ENCODE results near the gene SLC9A7. TPM values are rescaled to one million over a fixed set of nuclear protein-coding genes. Genes with fewer than 3 reads are reported as not detected.

The SLC9A7 gene
- total RNA-seq, 1 donor from 2014 or later = 3.5 TPM

GRCh38 chrX:46618947-46619346, 140.0 kb downstream of the SLC9A7 start:
- H3F3A ChIP-seq (ENCODE audit: low read depth) = no peaks in the 10 kb centered on the region
- no peak overlapping the region for H2AFZ ChIP-seq (replicated peaks)
- TF ChIP-seq EZH2 (IDR thresholded peaks at IDR 0.05) (no peak), CTCF (IDR thresholded peaks at IDR 0.05) (no peak)
- no peak overlapping the region for H3K4me3 ChIP-seq
- H3K79me2 ChIP-seq (ENCODE audit: low read depth) = no peaks in the 10 kb centered on the region
- H3K9me3 Mint-ChIP-seq = peaks cover 11% of the 10 kb centered on the region
- no peak overlapping the region for H3K4me2 ChIP-seq
- no peaks in the 10 kb centered on the region for H3K27me3 ChIP-seq
- no peaks in the 10 kb centered on the region for H4K20me1 ChIP-seq (ENCODE audit: low read depth)
- no peak overlapping the region for H3K27ac Mint-ChIP-seq
- peaks cover 2% of the 10 kb centered on the region for H3K36me3 Mint-ChIP-seq
- H3K9me3 ChIP-seq (ENCODE audit: low read depth) = peaks cover 24% of the 10 kb centered on the region
- H3K4me1 ChIP-seq = no peaks in the 10 kb centered on the region
- no peak overlapping the region for H3K9ac ChIP-seq
- H3K4me3 Mint-ChIP-seq = no peak overlapping the region
- H3K36me3 ChIP-seq = no peaks in the 10 kb centered on the region
- H3K27me3 Mint-ChIP-seq (ENCODE audit: insufficient read depth, low read depth) = no peaks in the 10 kb centered on the region
- H3K27ac ChIP-seq = no peak overlapping the region
- no peak for DNase-seq (ENCODE audit: low spot score)
- H3K4me1 Mint-ChIP-seq = no peaks in the 10 kb centered on the region

- no peaks in the 10 kb centered on the region for H3K79me2 ChIP-seq (ENCODE audit: low read depth)
- no peaks in the 10 kb centered on the region for H3K4me1 Mint-ChIP-seq
- H3F3A ChIP-seq (ENCODE audit: low read depth) = no peaks in the 10 kb centered on the region
- H3K36me3 ChIP-seq = no peaks in the 10 kb centered on the region
- H3K9me3 Mint-ChIP-seq = peaks cover 11% of the 10 kb centered on the region
- H2AFZ ChIP-seq (replicated peaks) = no peak overlapping the region
- H3K9me3 ChIP-seq (ENCODE audit: low read depth) = peaks cover 24% of the 10 kb centered on the region
- H3K4me3 ChIP-seq = no peak overlapping the region
- no peaks in the 10 kb centered on the region for H3K27me3 Mint-ChIP-seq (ENCODE audit: insufficient read depth, low read depth)
- H3K4me3 Mint-ChIP-seq = no peak overlapping the region
- no peak overlapping the region for H3K9ac ChIP-seq
- DNase-seq (ENCODE audit: low spot score) = no peak
- H3K4me1 ChIP-seq = no peaks in the 10 kb centered on the region
- H3K27ac ChIP-seq = no peak overlapping the region
- peaks cover 2% of the 10 kb centered on the region for H3K36me3 Mint-ChIP-seq
- no peaks in the 10 kb centered on the region for H3K27me3 ChIP-seq
- H3K4me2 ChIP-seq = no peak overlapping the region
- no peaks in the 10 kb centered on the region for H4K20me1 ChIP-seq (ENCODE audit: low read depth)
- TF ChIP-seq EZH2phosphoT487 (IDR thresholded peaks at IDR 0.05) = no peak
- no peak for TF ChIP-seq EZH2 (IDR thresholded peaks at IDR 0.05)
- TF ChIP-seq CTCF (IDR thresholded peaks at IDR 0.05) = no peak
- no peak overlapping the region for H3K27ac Mint-ChIP-seq
Observed at GRCh38 chrX:46617906-46618305, 141.0 kb downstream of the SLC9A7 start.

- DNase-seq (ENCODE audit: low spot score) = no peak
- H3K4me1 ChIP-seq = no peaks in the 10 kb centered on the region
- Mint-ChIP-seq H3K36me3 (no peaks in the 10 kb centered on the region), H3K27ac (no peak overlapping the region), H3K4me3 (no peak overlapping the region), H3K27me3 (ENCODE audit: insufficient read depth, low read depth) (no peaks in the 10 kb centered on the region), H3K4me1 (no peaks in the 10 kb centered on the region), H3K9me3 (no peaks in the 10 kb centered on the region)
- H3K4me2 ChIP-seq = no peak overlapping the region
- no peaks in the 10 kb centered on the region for H4K20me1 ChIP-seq (ENCODE audit: low read depth)
- H3K79me2 ChIP-seq (ENCODE audit: low read depth) = no peaks in the 10 kb centered on the region
- peaks cover 4% of the 10 kb centered on the region for H3K9me3 ChIP-seq (ENCODE audit: low read depth)
- no peak overlapping the region for H2AFZ ChIP-seq (replicated peaks)
- H3K4me3 ChIP-seq = no peak overlapping the region
- no peaks in the 10 kb centered on the region for H3K27me3 ChIP-seq
- no peak overlapping the region for H3K27ac ChIP-seq
- no peak for TF ChIP-seq CTCF (IDR thresholded peaks at IDR 0.05)
- TF ChIP-seq EZH2 (IDR thresholded peaks at IDR 0.05) = no peak
- TF ChIP-seq EZH2phosphoT487 (IDR thresholded peaks at IDR 0.05) = no peak
- no peaks in the 10 kb centered on the region for H3K36me3 ChIP-seq
- no peaks in the 10 kb centered on the region for H3F3A ChIP-seq (ENCODE audit: low read depth)
- H3K9ac ChIP-seq = no peak overlapping the region
Observed at GRCh38 chrX:46611658-46612362, 147.1 kb downstream of the SLC9A7 start.

All from neural progenitor cell (in vitro differentiated cells).